Stomach (tissue), 9 donors: ENCODE measurements around the gene DPH5. TPM values are rescaled to one million over a fixed set of nuclear protein-coding genes. Genes with fewer than 3 reads are reported as not detected.
"Not testable (repeated sequence)": the region's sequence is repeated elsewhere in the genome, so short reads cannot be mapped to it uniquely, and the experiment has no call there.

Experiments
- DNase-seq, 2 donors: peaks; one replicate each; pipeline versions ENCODE4 v3.0.0 to v3.0.0-alpha.2; 2013 to 2019
- H3K27ac ChIP-seq, 5 donors: fragments of 200-600 bp in 4 of 5; sonication (generic) in 4 of 5; one replicate each; pipeline ENCODE4 v1.5.1; 2013 to 2019; ENCODE audit warnings: mild to moderate bottlenecking in 1 of 5, moderate library complexity in 1 of 5
- H3K27me3 ChIP-seq, 3 donors: fragments of 200-600 bp; sonication (generic); one replicate each; pipeline ENCODE4 v1.5.1; 2017 to 2019; ENCODE audit warnings: mixed run types in 1 of 3
- H3K36me3 ChIP-seq, 4 donors: fragments of 200-600 bp; sonication (generic); 1 replicate in 3 of 4; 2 replicates in 1 of 4; pipeline ENCODE4 v1.5.1; 2016 to 2019
- H3K4me1 ChIP-seq, 4 donors: fragments of 200-600 bp; sonication (generic); one replicate each; pipeline ENCODE4 v1.5.1; 2016 to 2019
- H3K4me3 ChIP-seq, 4 donors: fragments of 200-600 bp; sonication (generic) in 3 of 4; one replicate each; pipeline ENCODE4 v1.5.1; 2016 to 2019; ENCODE audit warnings: mild to moderate bottlenecking in 1 of 4
- H3K9me3 ChIP-seq, 4 donors: fragments of 200-600 bp; sonication (generic); one replicate each; pipeline ENCODE4 v1.5.1; 2016 to 2019
- CTCF ChIP-seq, 7 experiments: fragments of 450-650 bp in 4 of 7; fragments of 200-600 bp in 3 of 7; sonication (generic) in 3 of 7; IDR thresholded peaks; one replicate each; pipeline ENCODE4 v1.5.1; 2016 to 2019; ENCODE audit warnings: antibody characterized with exemption in 7 of 7, control low read depth in 2 of 7, mild to moderate bottlenecking in 1 of 7
- EP300 ChIP-seq: sonication (generic); formaldehyde crosslinking; IDR thresholded peaks from one replicate; pipeline ENCODE4 v1.6.1; 2017; ENCODE audit warnings: antibody characterized with exemption
- POLR2A ChIP-seq, 4 donors: fragments of 450-650 bp; IDR thresholded peaks; one replicate each; pipeline ENCODE4 v1.6.1; 2016; ENCODE audit warnings: antibody characterized with exemption in 4 of 4, control low read depth in 2 of 4, mild to moderate bottlenecking in 1 of 4, moderate library complexity in 1 of 4
- POLR2AphosphoS5 ChIP-seq, 3 donors: sonication (generic); formaldehyde crosslinking; IDR thresholded peaks; one replicate each; pipeline ENCODE4 v1.6.1; 2016; ENCODE audit warnings: antibody characterized with exemption in 3 of 3
- WGBS, 5 donors: extraction: QIAGEN DNeasy Blood & Tissue Kit in 3 of 5; methylation state at CpG; one replicate each; pipeline versions ENCODE4 v1.1.5 to v1.1.7; 2013 to 2018; 5-methylcytosine and 5-hydroxymethylcytosine counted together
- intact Hi-C: fragments of 100-400 bp; cut with DNase I; formaldehyde crosslinking; loops from one replicate; pipeline ENCODE4 v1.15.1; 2023; ENCODE audit warnings: low total_unique reads
- polyA plus RNA-seq, 3 donors: library from polyadenylated mRNA; stranded (reverse); fragments of 200-250 nt; gene quantifications; one replicate each; pipeline ENCODE4 v1.2.3, GENCODE V29; 2013
- total RNA-seq, 5 donors: library from RNA; depleted of rRNA; stranded (reverse); fragments of >200 nt; gene quantifications; one replicate each; pipeline versions ENCODE4 v1.1.0 to v1.2.3, GENCODE V29; 2014 to 2016
- donor health status: healthy with polysubstance abuse.
- donor health status: Bipolar disorder and iron deficiency.
- donor health status: healthy.

DPH5 gene
- total and polyA plus RNA-seq, 8 donors: 3.1 to 39.5 (median 18.9) TPM

- H3K4me1 ChIP-seq: peaks cover 14 to 19% (median 16%) of the 10 kb centered on the region in 4 donors
- peaks cover 0 to 18% (median 13%) of the 10 kb centered on the region in 4 donors for H3K36me3 ChIP-seq
- H3K27me3 ChIP-seq: no peaks in the 10 kb centered on the region
- DNase-seq: no peak
- no peak overlapping the region for H3K4me3 ChIP-seq
- TF ChIP-seq EP300 (no peak), POLR2AphosphoS5 (IDR thresholded peaks at IDR 0.05) (no peak), POLR2A (IDR thresholded peaks at IDR 0.05) (no peak), CTCF (IDR thresholded peaks at IDR 0.05) (no peak)
- intact Hi-C loops: no loop called here
- no peak overlapping the region for H3K27ac ChIP-seq
- no peaks in the 10 kb centered on the region for H3K9me3 ChIP-seq
- WGBS, 5 donors: 92 to 100% (median 98%) methylated on average over 4 of the region's 4 CpGs
Observed at GRCh38 chr1:100952104-100952745, 73.4 kb downstream of the DPH5 start.

GRCh38 chr1:100950781-100951180 is 74.8 kb downstream of the DPH5 start:
- Histone ChIP-seq H3K4me1 (peaks cover 14 to 19% (median 16%) of the 10 kb centered on the region in 4 donors), H3K4me3 (no peak overlapping the region), H3K27ac (no peak overlapping the region), H3K9me3 (no peaks in the 10 kb centered on the region), H3K36me3 (peaks cover 0 to 18% (median 13%) of the 10 kb centered on the region in 4 donors), H3K27me3 (no peaks in the 10 kb centered on the region)
- TF ChIP-seq CTCF (IDR thresholded peaks at IDR 0.05) (no peak), POLR2A (IDR thresholded peaks at IDR 0.05) (no peak), EP300 (no peak), POLR2AphosphoS5 (IDR thresholded peaks at IDR 0.05) (no peak)
- peak in 1 of 2 donors; percentile 15 for DNase-seq
- WGBS, 5 donors: 47 to 66% (median 59%) methylated on average over 4 of the region's 4 CpGs
- intact Hi-C loops: no loop called here

- Histone ChIP-seq H3K27me3 (no peaks in the 10 kb centered on the region), H3K4me3 (no peak overlapping the region), H3K4me1 (peaks cover 14 to 19% (median 16%) of the 10 kb centered on the region in 4 donors), H3K27ac (no peak overlapping the region), H3K36me3 (peaks cover 0 to 18% (median 13%) of the 10 kb centered on the region in 4 donors), H3K9me3 (no peaks in the 10 kb centered on the region)
- TF ChIP-seq EP300: no peak
- TF ChIP-seq CTCF (IDR thresholded peaks at IDR 0.05): no peak
- TF ChIP-seq POLR2AphosphoS5 (IDR thresholded peaks at IDR 0.05): no peak
- TF ChIP-seq POLR2A (IDR thresholded peaks at IDR 0.05): no peak
- no peak for DNase-seq
- intact Hi-C loops: no loop called here
Observed at GRCh38 chr1:100950337-100950736, 75.2 kb downstream of the DPH5 start.

- DNase-seq: peak; percentile 75 to 84
- TF ChIP-seq POLR2AphosphoS5 (IDR thresholded peaks at IDR 0.05): peak in 1 of 3 donors; percentile 28
- H3K27me3 ChIP-seq, intact Hi-C loops, H3K9me3 ChIP-seq, H3K4me3 ChIP-seq: not testable (repeated sequence)
- Histone ChIP-seq H3K36me3 (peaks cover 0 to 18% (median 13%) of the 10 kb centered on the region in 4 donors), H3K27ac (peak overlapping the region in 1 of 5 donors; percentile 38), H3K4me1 (peaks cover 14 to 19% (median 16%) of the 10 kb centered on the region in 4 donors)
- whole genome bisulfite sequencing, 5 donors: 59 to 72% (median 62%) methylated on average over 9 of the region's 9 CpGs
Observed at GRCh38 chr1:100949515-100950158, 75.9 kb downstream of the DPH5 start.

GRCh38 chr1:100948721-100949405 is 76.7 kb downstream of the DPH5 start:
- peaks cover 14 to 19% (median 16%) of the 10 kb centered on the region in 4 donors for H3K4me1 ChIP-seq
- H3K27me3 ChIP-seq, intact Hi-C loops, H3K9me3 ChIP-seq, DNase-seq, H3K4me3 ChIP-seq: not testable (repeated sequence)
- H3K36me3 ChIP-seq: peaks cover 0 to 18% (median 13%) of the 10 kb centered on the region in 4 donors
- H3K27ac ChIP-seq: peak overlapping the region in 1 of 5 donors; percentile 38
- 82 to 91% (median 85%) methylated on average over 7 of the region's 7 CpGs for WGBS, 5 donors

- H3K27me3 ChIP-seq, H3K9me3 ChIP-seq, H3K4me3 ChIP-seq, DNase-seq, H3K27ac ChIP-seq, intact Hi-C loops: not testable (repeated sequence)
- 94 to 99% (median 98%) methylated on average over 3 of the region's 3 CpGs for WGBS, 5 donors
- H3K4me1 ChIP-seq: peaks cover 14 to 19% (median 16%) of the 10 kb centered on the region in 4 donors
- H3K36me3 ChIP-seq: peaks cover 0 to 24% (median 16%) of the 10 kb centered on the region in 4 donors
Observed at GRCh38 chr1:100947816-100948215, 77.8 kb downstream of the DPH5 start.

GRCh38 chr1:100946064-100946463 is 79.5 kb downstream of the DPH5 start:
- peaks cover 14 to 19% (median 16%) of the 10 kb centered on the region in 4 donors for H3K4me1 ChIP-seq
- 86 to 95% (median 91%) methylated on average over 3 of the region's 3 CpGs for WGBS, 5 donors
- H3K27me3 ChIP-seq, H3K4me3 ChIP-seq, DNase-seq, H3K9me3 ChIP-seq, H3K27ac ChIP-seq, intact Hi-C loops: not testable (repeated sequence)
- peaks cover 4 to 22% (median 15%) of the 10 kb centered on the region in 4 donors for H3K36me3 ChIP-seq
